Measurements from ENCODE around the gene LRRC75A.

LRRC75A gene

DNA sequence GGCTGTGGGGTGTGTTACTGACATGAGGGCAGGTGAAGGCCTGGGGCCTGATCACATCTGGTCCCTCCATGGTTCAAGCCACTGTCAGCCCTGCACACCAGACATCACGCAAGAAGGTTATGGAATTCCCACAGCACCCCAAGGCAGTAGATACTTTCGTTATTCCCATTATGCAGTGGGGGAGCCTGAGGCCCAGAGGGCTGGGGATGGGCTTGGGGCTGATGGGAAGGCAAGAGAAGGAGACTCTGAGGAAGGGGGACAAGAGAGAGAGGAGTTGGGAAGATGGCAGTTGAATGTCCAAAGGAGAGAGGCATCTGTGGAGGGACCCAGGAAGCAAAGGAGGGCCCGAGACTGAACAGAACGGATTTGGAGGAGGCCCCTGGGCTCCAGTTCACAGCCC, 42.0 kb downstream of the LRRC75A start:
- Histone ChIP-seq H2AFZ (ENCODE audit: low read length) (no peak overlapping the region), H3K36me3 (ENCODE audit: insufficient read depth, low read length) (peaks cover 29% of the 10 kb centered on the region; the same call in 1 of the 2 replicates), H3K4me1 (ENCODE audit: insufficient read depth, low read length, poor library complexity, severe bottlenecking) (peaks cover 5% of the 10 kb centered on the region), H3K9me2 (replicated peaks; ENCODE audit: low read depth, low read length) (no peaks in the 10 kb centered on the region), H3K27me3 (ENCODE audit: insufficient read depth, low read length, poor library complexity, severe bottlenecking) (no peaks in the 10 kb centered on the region), H3K4me2 (ENCODE audit: low read depth, low read length, poor library complexity, severe bottlenecking) (no peak overlapping the region), H4K20me1 (ENCODE audit: insufficient read depth, low read length, poor library complexity, severe bottlenecking) (peaks cover 17% of the 10 kb centered on the region), H3F3A (ENCODE audit: low read depth) (no peaks in the 10 kb centered on the region), H3K9ac (ENCODE audit: low read depth, low read length, poor library complexity, severe bottlenecking) (no peak overlapping the region), H3K79me2 (ENCODE audit: insufficient read depth, low read length) (peaks cover 21% of the 10 kb centered on the region; the same call in 1 of the 2 replicates), H3K4me3 (ENCODE audit: low read length, poor library complexity, severe bottlenecking) (no peak overlapping the region), H3K9me3 (ENCODE audit: insufficient read depth, low read depth, low read length) (no peaks in the 10 kb centered on the region)
- TF ChIP-seq EZH2phosphoT487 (IDR thresholded peaks at IDR 0.05; ENCODE audit: borderline replicate concordance): no peak
- TF ChIP-seq, protein P1, sequence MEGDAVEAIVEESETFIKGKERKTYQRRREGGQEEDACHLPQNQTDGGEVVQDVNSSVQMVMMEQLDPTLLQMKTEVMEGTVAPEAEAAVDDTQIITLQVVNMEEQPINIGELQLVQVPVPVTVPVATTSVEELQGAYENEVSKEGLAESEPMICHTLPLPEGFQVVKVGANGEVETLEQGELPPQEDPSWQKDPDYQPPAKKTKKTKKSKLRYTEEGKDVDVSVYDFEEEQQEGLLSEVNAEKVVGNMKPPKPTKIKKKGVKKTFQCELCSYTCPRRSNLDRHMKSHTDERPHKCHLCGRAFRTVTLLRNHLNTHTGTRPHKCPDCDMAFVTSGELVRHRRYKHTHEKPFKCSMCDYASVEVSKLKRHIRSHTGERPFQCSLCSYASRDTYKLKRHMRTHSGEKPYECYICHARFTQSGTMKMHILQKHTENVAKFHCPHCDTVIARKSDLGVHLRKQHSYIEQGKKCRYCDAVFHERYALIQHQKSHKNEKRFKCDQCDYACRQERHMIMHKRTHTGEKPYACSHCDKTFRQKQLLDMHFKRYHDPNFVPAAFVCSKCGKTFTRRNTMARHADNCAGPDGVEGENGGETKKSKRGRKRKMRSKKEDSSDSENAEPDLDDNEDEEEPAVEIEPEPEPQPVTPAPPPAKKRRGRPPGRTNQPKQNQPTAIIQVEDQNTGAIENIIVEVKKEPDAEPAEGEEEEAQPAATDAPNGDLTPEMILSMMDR (conservative IDR thresholded peaks at IDR 0.05; ENCODE audit: low read length): no peak

- Histone ChIP-seq H4K20me1 (ENCODE audit: insufficient read depth, low read length, poor library complexity, severe bottlenecking) (peaks cover 21% of the 10 kb centered on the region), H2AFZ (ENCODE audit: low read length) (no peak overlapping the region), H3K36me3 (ENCODE audit: insufficient read depth, low read length) (peaks cover 33% of the 10 kb centered on the region; the same call in 1 of the 2 replicates)
These were observed 42.8 kb downstream of the LRRC75A start for GRCh38 chr17:16449121-16449570.

DNA sequence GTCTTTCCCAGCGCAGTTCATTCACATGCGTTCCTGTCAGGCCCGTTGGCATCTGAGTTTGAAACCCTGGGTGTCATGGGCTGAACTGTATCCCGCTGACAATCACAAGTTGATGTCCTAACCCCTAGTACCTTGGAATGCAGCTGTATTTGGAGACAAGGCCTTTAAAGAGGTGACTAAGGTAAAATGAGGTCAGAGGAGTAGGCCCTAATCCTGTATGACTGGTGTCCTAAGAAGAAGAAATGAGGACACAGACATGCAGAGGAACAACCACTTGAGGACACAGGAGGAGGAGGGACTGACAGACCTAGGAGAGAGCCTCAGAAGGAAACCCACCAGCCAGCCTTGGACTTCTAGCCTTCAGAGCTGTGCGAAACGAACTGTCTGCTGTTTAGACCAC, 43.5 kb downstream of the LRRC75A start:
- no peaks in the 10 kb centered on the region for H3K27me3 ChIP-seq (ENCODE audit: insufficient read depth, low read length, poor library complexity, severe bottlenecking)
- peaks cover 40% of the 10 kb centered on the region; the same call in 1 of the 2 replicates for H3K36me3 ChIP-seq (ENCODE audit: insufficient read depth, low read length)
- no peaks in the 10 kb centered on the region for H3F3A ChIP-seq (ENCODE audit: low read depth)
- H2AFZ ChIP-seq (ENCODE audit: low read length): no peak overlapping the region
- no peaks in the 10 kb centered on the region for H3K9me3 ChIP-seq (ENCODE audit: insufficient read depth, low read depth, low read length)
- no peak overlapping the region for H3K4me2 ChIP-seq (ENCODE audit: low read depth, low read length, poor library complexity, severe bottlenecking)
- H4K20me1 ChIP-seq (ENCODE audit: insufficient read depth, low read length, poor library complexity, severe bottlenecking): peaks cover 24% of the 10 kb centered on the region
- H3K4me3 ChIP-seq (ENCODE audit: low read length, poor library complexity, severe bottlenecking): no peak overlapping the region
- H3K9ac ChIP-seq (ENCODE audit: low read depth, low read length, poor library complexity, severe bottlenecking): no peak overlapping the region
- no peaks in the 10 kb centered on the region for H3K9me2 ChIP-seq (replicated peaks; ENCODE audit: low read depth, low read length)
- no peak for TF ChIP-seq EZH2phosphoT487 (IDR thresholded peaks at IDR 0.05; ENCODE audit: borderline replicate concordance)
- TF ChIP-seq, protein P1 (conservative IDR thresholded peaks at IDR 0.05; ENCODE audit: low read length): no peak
- peaks cover 5% of the 10 kb centered on the region for H3K4me1 ChIP-seq (ENCODE audit: insufficient read depth, low read length, poor library complexity, severe bottlenecking)
- peaks cover 32% of the 10 kb centered on the region; the same call in 1 of the 2 replicates for H3K79me2 ChIP-seq (ENCODE audit: insufficient read depth, low read length)

More at GRCh38 chr17:16449121-16449570, 42.8 kb downstream of the LRRC75A start:
- Histone ChIP-seq H3F3A (ENCODE audit: low read depth) (no peaks in the 10 kb centered on the region), H3K79me2 (ENCODE audit: insufficient read depth, low read length) (peaks cover 26% of the 10 kb centered on the region; the same call in 1 of the 2 replicates), H3K9me2 (replicated peaks; ENCODE audit: low read depth, low read length) (no peaks in the 10 kb centered on the region), H3K27me3 (ENCODE audit: insufficient read depth, low read length, poor library complexity, severe bottlenecking) (no peaks in the 10 kb centered on the region), H3K9me3 (ENCODE audit: insufficient read depth, low read depth, low read length) (no peaks in the 10 kb centered on the region), H3K4me2 (ENCODE audit: low read depth, low read length, poor library complexity, severe bottlenecking) (no peak overlapping the region), H3K9ac (ENCODE audit: low read depth, low read length, poor library complexity, severe bottlenecking) (no peak overlapping the region), H3K4me1 (ENCODE audit: insufficient read depth, low read length, poor library complexity, severe bottlenecking) (peaks cover 5% of the 10 kb centered on the region), H3K4me3 (ENCODE audit: low read length, poor library complexity, severe bottlenecking) (no peak overlapping the region)
- no peak for TF ChIP-seq EZH2phosphoT487 (IDR thresholded peaks at IDR 0.05; ENCODE audit: borderline replicate concordance)
- TF ChIP-seq, protein P1 (conservative IDR thresholded peaks at IDR 0.05; ENCODE audit: low read length): no peak
